ENCODE measurements around the gene RNF40.

Gene RNF40

DNA sequence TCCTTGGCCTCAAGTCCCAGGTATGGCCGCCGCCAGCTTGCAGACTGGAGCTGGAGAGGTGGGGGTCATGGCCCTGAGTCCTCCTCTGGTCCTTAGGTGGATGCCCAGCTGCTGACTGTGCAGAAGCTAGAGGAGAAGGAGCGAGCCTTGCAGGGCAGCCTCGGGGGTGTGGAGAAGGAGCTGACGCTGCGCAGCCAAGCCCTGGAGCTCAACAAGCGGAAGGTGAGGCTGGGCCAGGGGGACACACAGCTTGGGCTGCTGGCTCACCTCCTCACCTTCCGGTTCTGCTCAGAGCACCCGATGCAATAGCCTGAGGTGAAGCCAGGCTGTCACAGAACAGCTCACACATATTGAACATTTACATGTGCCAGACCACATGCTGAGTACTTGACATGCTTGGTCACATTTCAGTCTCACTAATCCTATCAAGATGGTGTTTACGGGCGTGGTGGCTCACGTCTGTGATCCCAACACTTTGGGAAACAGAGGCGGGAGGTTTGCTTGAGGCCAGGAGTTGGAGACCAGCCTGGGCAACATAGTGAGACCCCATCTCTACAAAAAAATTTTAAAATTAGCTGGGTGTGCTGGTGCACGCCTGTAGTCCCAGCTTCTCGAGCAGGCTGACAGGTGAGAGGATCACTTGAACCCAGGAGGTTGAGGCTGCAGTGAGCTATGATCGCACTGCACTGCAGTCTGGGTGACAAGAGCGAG, 7.4 kb downstream of the RNF40 start:
- H3K79me2 ChIP-seq (ENCODE audit: control insufficient read depth, low read length) = peaks cover under 1% of the 10 kb centered on the region; the same call in 1 of the 2 replicates
- H3F3A ChIP-seq (ENCODE audit: control insufficient read depth, insufficient read depth) = peaks cover 2% of the 10 kb centered on the region; the same call in 1 of the 2 replicates
- no peaks in the 10 kb centered on the region for H3K9me3 ChIP-seq (ENCODE audit: control insufficient read depth, insufficient read depth, low read length)
- no peak overlapping the region for H3K4me2 ChIP-seq (ENCODE audit: low read length)
- no peak overlapping the region for H3K27ac ChIP-seq (ENCODE audit: low read depth, low read length)
- peaks cover under 1% of the 10 kb centered on the region; the same call in 1 of the 2 replicates for H3K4me1 ChIP-seq (ENCODE audit: control insufficient read depth, low read length)
- H4K20me1 ChIP-seq (ENCODE audit: control insufficient read depth, insufficient read depth, low read depth, low read length) = no peaks in the 10 kb centered on the region
- peaks cover 95% of the 10 kb centered on the region for H3K36me3 ChIP-seq (ENCODE audit: control insufficient read depth, low read length)
- H3K9me2 ChIP-seq (replicated peaks; ENCODE audit: control insufficient read depth, low read length) = no peaks in the 10 kb centered on the region
- H3K27me3 ChIP-seq (ENCODE audit: control insufficient read depth, low read length) = no peaks in the 10 kb centered on the region
- H3K4me3 ChIP-seq (ENCODE audit: low read length) = no peak overlapping the region
- TF ChIP-seq, protein P1, sequence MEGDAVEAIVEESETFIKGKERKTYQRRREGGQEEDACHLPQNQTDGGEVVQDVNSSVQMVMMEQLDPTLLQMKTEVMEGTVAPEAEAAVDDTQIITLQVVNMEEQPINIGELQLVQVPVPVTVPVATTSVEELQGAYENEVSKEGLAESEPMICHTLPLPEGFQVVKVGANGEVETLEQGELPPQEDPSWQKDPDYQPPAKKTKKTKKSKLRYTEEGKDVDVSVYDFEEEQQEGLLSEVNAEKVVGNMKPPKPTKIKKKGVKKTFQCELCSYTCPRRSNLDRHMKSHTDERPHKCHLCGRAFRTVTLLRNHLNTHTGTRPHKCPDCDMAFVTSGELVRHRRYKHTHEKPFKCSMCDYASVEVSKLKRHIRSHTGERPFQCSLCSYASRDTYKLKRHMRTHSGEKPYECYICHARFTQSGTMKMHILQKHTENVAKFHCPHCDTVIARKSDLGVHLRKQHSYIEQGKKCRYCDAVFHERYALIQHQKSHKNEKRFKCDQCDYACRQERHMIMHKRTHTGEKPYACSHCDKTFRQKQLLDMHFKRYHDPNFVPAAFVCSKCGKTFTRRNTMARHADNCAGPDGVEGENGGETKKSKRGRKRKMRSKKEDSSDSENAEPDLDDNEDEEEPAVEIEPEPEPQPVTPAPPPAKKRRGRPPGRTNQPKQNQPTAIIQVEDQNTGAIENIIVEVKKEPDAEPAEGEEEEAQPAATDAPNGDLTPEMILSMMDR (IDR thresholded peaks at IDR 0.05; ENCODE audit: low read depth, low read length, poor library complexity, severe bottlenecking) = no peak
- TF ChIP-seq EZH2phosphoT487 (IDR thresholded peaks at IDR 0.05; ENCODE audit: borderline replicate concordance, low read length) = no peak

DNA sequence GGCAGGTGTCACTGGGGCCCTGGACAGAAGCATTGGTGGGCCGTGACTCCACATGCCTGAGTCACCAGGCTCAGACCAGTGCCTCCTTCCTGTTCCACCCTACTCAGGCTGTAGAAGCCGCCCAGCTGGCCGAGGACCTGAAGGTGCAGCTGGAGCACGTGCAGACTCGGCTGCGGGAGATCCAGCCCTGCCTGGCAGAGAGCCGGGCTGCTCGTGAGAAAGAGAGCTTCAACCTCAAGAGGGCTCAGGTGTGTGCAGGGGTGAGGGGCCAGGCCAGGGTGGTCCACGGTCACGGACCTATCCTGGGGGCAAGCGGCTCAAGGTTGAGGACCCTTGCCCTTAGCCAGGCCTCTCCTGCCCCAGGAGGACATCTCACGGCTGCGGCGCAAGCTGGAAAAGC, 9.6 kb downstream of the RNF40 start:
- Histone ChIP-seq H3K9me3 (ENCODE audit: control insufficient read depth, insufficient read depth, low read length) (no peaks in the 10 kb centered on the region), H3F3A (ENCODE audit: control insufficient read depth, insufficient read depth) (peaks cover 7% of the 10 kb centered on the region; the same call in 1 of the 2 replicates), H3K4me1 (ENCODE audit: control insufficient read depth, low read length) (peaks cover 13% of the 10 kb centered on the region), H3K79me2 (ENCODE audit: control insufficient read depth, low read length) (peaks cover 8% of the 10 kb centered on the region), H3K27ac (ENCODE audit: low read depth, low read length) (no peak overlapping the region), H3K4me3 (ENCODE audit: low read length) (no peak overlapping the region), H3K4me2 (ENCODE audit: low read length) (no peak overlapping the region), H3K27me3 (ENCODE audit: control insufficient read depth, low read length) (no peaks in the 10 kb centered on the region), H3K9me2 (replicated peaks; ENCODE audit: control insufficient read depth, low read length) (no peaks in the 10 kb centered on the region), H4K20me1 (ENCODE audit: control insufficient read depth, insufficient read depth, low read depth, low read length) (no peaks in the 10 kb centered on the region), H3K36me3 (ENCODE audit: control insufficient read depth, low read length) (peaks cover 77% of the 10 kb centered on the region)
- TF ChIP-seq, protein P1 (IDR thresholded peaks at IDR 0.05; ENCODE audit: low read depth, low read length, poor library complexity, severe bottlenecking) = no peak
- no peak for TF ChIP-seq EZH2phosphoT487 (IDR thresholded peaks at IDR 0.05; ENCODE audit: borderline replicate concordance, low read length)

DNA sequence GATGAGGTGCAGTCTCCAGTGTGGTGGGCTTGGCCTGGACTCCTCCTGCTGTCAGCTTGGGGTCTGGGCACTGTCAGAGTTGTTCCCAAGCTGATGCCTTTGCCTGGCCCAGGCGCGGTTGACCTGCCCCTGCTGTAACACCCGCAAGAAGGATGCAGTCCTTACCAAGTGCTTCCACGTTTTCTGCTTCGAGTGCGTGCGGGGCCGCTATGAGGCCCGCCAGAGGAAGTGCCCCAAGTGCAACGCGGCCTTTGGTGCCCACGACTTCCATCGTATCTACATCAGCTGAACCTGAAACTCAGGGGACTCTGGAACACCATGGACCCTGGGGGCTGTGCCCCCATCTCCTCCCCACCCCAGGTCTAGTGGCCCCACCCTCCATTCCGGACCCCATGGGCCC, 11.7 kb downstream of the RNF40 start:
- H3K36me3 ChIP-seq (ENCODE audit: control insufficient read depth, low read length) = peaks cover 62% of the 10 kb centered on the region
- H3K9me2 ChIP-seq (replicated peaks; ENCODE audit: control insufficient read depth, low read length) = no peaks in the 10 kb centered on the region
- no peaks in the 10 kb centered on the region for H4K20me1 ChIP-seq (ENCODE audit: control insufficient read depth, insufficient read depth, low read depth, low read length)
- H3K27me3 ChIP-seq (ENCODE audit: control insufficient read depth, low read length) = no peaks in the 10 kb centered on the region
- peaks cover 12% of the 10 kb centered on the region for H3K79me2 ChIP-seq (ENCODE audit: control insufficient read depth, low read length)
- H3K4me1 ChIP-seq (ENCODE audit: control insufficient read depth, low read length) = peaks cover 19% of the 10 kb centered on the region
- H3K27ac ChIP-seq (ENCODE audit: low read depth, low read length) = no peak overlapping the region
- no peaks in the 10 kb centered on the region for H3K9me3 ChIP-seq (ENCODE audit: control insufficient read depth, insufficient read depth, low read length)
- H3F3A ChIP-seq (ENCODE audit: control insufficient read depth, insufficient read depth) = peaks cover 7% of the 10 kb centered on the region; the same call in 1 of the 2 replicates
- H3K4me3 ChIP-seq (ENCODE audit: low read length) = no peak overlapping the region
- no peak for TF ChIP-seq EZH2phosphoT487 (IDR thresholded peaks at IDR 0.05; ENCODE audit: borderline replicate concordance, low read length)
- TF ChIP-seq, protein P1 (IDR thresholded peaks at IDR 0.05; ENCODE audit: low read depth, low read length, poor library complexity, severe bottlenecking) = no peak
- H3K4me2 ChIP-seq (ENCODE audit: low read length) = no peak overlapping the region
